Liver (tissue), 9 donors: ENCODE data around the gene ZNF536. TPM values are rescaled to one million over a fixed set of nuclear protein-coding genes. Genes with fewer than 3 reads are reported as not detected.

Experiments used
- DNase-seq: peaks from one replicate; pipeline ENCODE4 v3.0.0-alpha.2; 2017; ENCODE audit warnings: low spot score
- H3K27ac ChIP-seq, 2 donors: one replicate each; pipeline ENCODE4 v1.7.0; 2013; ENCODE audit warnings: inconsistent platforms in 2 of 2, low read length in 2 of 2, control low read depth in 1 of 2, low read depth in 1 of 2, mild to moderate bottlenecking in 1 of 2
- H3K27me3 ChIP-seq, 4 donors: one replicate each; pipeline versions ENCODE4 v1.6.1 to v1.7.0; 2013; ENCODE audit warnings: low read length in 3 of 4, inconsistent platforms in 1 of 4, mild to moderate bottlenecking in 1 of 4, moderate library complexity in 1 of 4; ENCODE audit not compliant: control insufficient read depth in 4 of 4, insufficient read depth in 4 of 4
- H3K36me3 ChIP-seq, 4 donors: one replicate each; pipeline versions ENCODE4 v1.6.1 to v1.7.0; 2013; ENCODE audit warnings: low read length in 3 of 4, mild to moderate bottlenecking in 3 of 4, low read depth in 1 of 4, moderate library complexity in 1 of 4; ENCODE audit not compliant: control insufficient read depth in 4 of 4, insufficient read depth in 3 of 4
- H3K4me1 ChIP-seq, 4 donors: one replicate each; pipeline versions ENCODE4 v1.6.1 to v1.7.0; 2013; ENCODE audit warnings: low read length in 3 of 4, mild to moderate bottlenecking in 3 of 4, moderate library complexity in 1 of 4; ENCODE audit not compliant: control insufficient read depth in 4 of 4, insufficient read depth in 4 of 4
- H3K4me3 ChIP-seq, 3 donors: one replicate each; pipeline versions ENCODE4 v1.6.1 to v1.7.0; 2013; ENCODE audit warnings: low read length in 3 of 3, control low read depth in 1 of 3, low read depth in 1 of 3, mild to moderate bottlenecking in 1 of 3
- H3K9ac ChIP-seq, 2 donors: one replicate each; pipeline ENCODE4 v1.7.0; 2013; ENCODE audit warnings: low read length in 2 of 2, mild to moderate bottlenecking in 2 of 2, moderate library complexity in 2 of 2, control low read depth in 1 of 2, low read depth in 1 of 2
- H3K9me3 ChIP-seq, 4 donors: one replicate each; pipeline versions ENCODE4 v1.6.1 to v1.7.0; 2013; ENCODE audit warnings: low read length in 3 of 4; ENCODE audit not compliant: control insufficient read depth in 4 of 4
- EGR1 ChIP-seq, 2 donors: IDR thresholded peaks; 2 replicates each; pipeline ENCODE4 v1.6.1; 2016 to 2018; ENCODE audit warnings: antibody characterized with exemption in 2 of 2, low read depth in 2 of 2
- FOXA1 ChIP-seq: IDR thresholded peaks from 2 replicates; pipeline ENCODE4 v1.6.1; 2016; ENCODE audit warnings: antibody characterized with exemption
- FOXA2 ChIP-seq: IDR thresholded peaks from 2 replicates; pipeline ENCODE4 v1.6.1; 2016; ENCODE audit warnings: antibody characterized with exemption
- GABPA ChIP-seq, 2 donors: IDR thresholded peaks in 1 of 2; conservative IDR thresholded peaks in 1 of 2; 2 replicates each; pipeline ENCODE4 v1.6.1; 2016; ENCODE audit warnings: antibody characterized with exemption in 2 of 2, mild to moderate bottlenecking in 1 of 2, moderate library complexity in 1 of 2
- HNF4A ChIP-seq, 2 donors: conservative IDR thresholded peaks; 2 replicates each; pipeline ENCODE4 v1.6.1; 2016; ENCODE audit warnings: antibody characterized with exemption in 2 of 2, mild to moderate bottlenecking in 2 of 2
- HNF4G ChIP-seq: IDR thresholded peaks from 2 replicates; pipeline ENCODE4 v1.6.1; 2016; ENCODE audit warnings: antibody characterized with exemption
- JUND ChIP-seq, 2 donors: IDR thresholded peaks; 2 replicates each; pipeline ENCODE4 v1.6.1; 2016; ENCODE audit warnings: antibody characterized with exemption in 2 of 2
- NR2F2 ChIP-seq: IDR thresholded peaks from 2 replicates; pipeline ENCODE4 v1.6.1; 2016; ENCODE audit warnings: antibody characterized with exemption
- RAD21 ChIP-seq, 2 donors: IDR thresholded peaks; 2 replicates each; pipeline ENCODE4 v1.6.1; 2016; ENCODE audit warnings: antibody characterized with exemption in 2 of 2, mild to moderate bottlenecking in 2 of 2
- RXRA ChIP-seq, 2 donors: IDR thresholded peaks; 2 replicates each; pipeline ENCODE4 v1.6.1; 2017 to 2018; ENCODE audit warnings: antibody characterized with exemption in 2 of 2, mild to moderate bottlenecking in 1 of 2
- SP1 ChIP-seq: IDR thresholded peaks from 2 replicates; pipeline ENCODE4 v1.6.1; 2018; ENCODE audit warnings: antibody characterized with exemption, mild to moderate bottlenecking
- TAF1 ChIP-seq: conservative IDR thresholded peaks from 2 replicates; pipeline ENCODE4 v1.6.1; 2016; ENCODE audit warnings: antibody characterized with exemption, mild to moderate bottlenecking
- YY1 ChIP-seq: IDR thresholded peaks from 2 replicates; pipeline ENCODE4 v1.6.1; 2016; ENCODE audit warnings: antibody characterized with exemption, mild to moderate bottlenecking
- WGBS: extraction: QIAGEN DNeasy Blood & Tissue Kit; methylation state at CpG from one replicate; pipeline ENCODE4 v1.1.7; 2013; 5-methylcytosine and 5-hydroxymethylcytosine counted together
- polyA plus RNA-seq, 2 donors: library from polyadenylated mRNA; stranded (reverse) in 1 of 2; unstranded in 1 of 2; fragments of 200-250 nt in 1 of 2; fragments of >200 nt in 1 of 2; fragmentation: Nextera tagmentation in 1 of 2; extraction: Ambion mirVana in 1 of 2; gene quantifications; one replicate each; pipeline versions ENCODE4 v1.2.1 to v1.2.3, GENCODE V29; 2013 to 2015
- total RNA-seq, 2 donors: library from RNA; depleted of rRNA; stranded (reverse); fragments of >200 nt; gene quantifications; one replicate each; pipeline ENCODE4 v1.2.3, GENCODE V29; 2014
- TF ChIP-seq, protein P1 (sequence below): IDR thresholded peaks from 2 replicates; pipeline ENCODE4 v1.6.1; 2016; ENCODE audit warnings: antibody characterized with exemption, mild to moderate bottlenecking
- TF ChIP-seq, protein P2 (sequence below): IDR thresholded peaks from 2 replicates; pipeline ENCODE4 v1.6.1; 2016; ENCODE audit warnings: antibody characterized with exemption
- TF ChIP-seq, protein P3 (sequence below): fragments of 150-350 bp; IDR thresholded peaks from 2 replicates; pipeline ENCODE4 v1.5.1; 2017; ENCODE audit warnings: improper control_type of control experiment, low read depth, low read length; ENCODE audit not compliant: missing input control
- TF ChIP-seq, protein P4 (sequence below): IDR thresholded peaks from 2 replicates; pipeline ENCODE4 v1.6.1; 2016; ENCODE audit warnings: antibody characterized with exemption
- TF ChIP-seq, protein P5 (sequence below): IDR thresholded peaks from 2 replicates; pipeline ENCODE4 v1.6.1; 2016; ENCODE audit warnings: antibody characterized with exemption
- donor health status: healthy.
- donor health status: healthy.
- donor health status: healthy.
- donor health status: healthy.
- donor health status: healthy.

ZNF536 gene
- total and polyA plus RNA-seq, 4 donors: 0.02 to 0.17 (median 0.08) TPM

GRCh38 chr19:30473334-30473867 lies 101.2 kb downstream of the ZNF536 start:
- Histone ChIP-seq H3K9ac (no peak overlapping the region), H3K4me1 (no peaks in the 10 kb centered on the region), H3K27ac (no peak overlapping the region), H3K27me3 (peaks cover 0 to 3% (median 0%) of the 10 kb centered on the region in 4 donors), H3K36me3 (no peaks in the 10 kb centered on the region), H3K9me3 (peaks cover 0 to 9% (median 3%) of the 10 kb centered on the region in 4 donors), H3K4me3 (no peak overlapping the region)
- 76% methylated on average over 5 of the region's 5 CpGs for WGBS
- DNase-seq: no peak
- no peak for TF ChIP-seq YY1
- TF ChIP-seq FOXA2: no peak
- no peak for TF ChIP-seq GABPA (IDR thresholded peaks at IDR 0.05 in 1 of 2, conservative IDR thresholded peaks at IDR 0.05 in 1 of 2)
- TF ChIP-seq, protein P1, sequence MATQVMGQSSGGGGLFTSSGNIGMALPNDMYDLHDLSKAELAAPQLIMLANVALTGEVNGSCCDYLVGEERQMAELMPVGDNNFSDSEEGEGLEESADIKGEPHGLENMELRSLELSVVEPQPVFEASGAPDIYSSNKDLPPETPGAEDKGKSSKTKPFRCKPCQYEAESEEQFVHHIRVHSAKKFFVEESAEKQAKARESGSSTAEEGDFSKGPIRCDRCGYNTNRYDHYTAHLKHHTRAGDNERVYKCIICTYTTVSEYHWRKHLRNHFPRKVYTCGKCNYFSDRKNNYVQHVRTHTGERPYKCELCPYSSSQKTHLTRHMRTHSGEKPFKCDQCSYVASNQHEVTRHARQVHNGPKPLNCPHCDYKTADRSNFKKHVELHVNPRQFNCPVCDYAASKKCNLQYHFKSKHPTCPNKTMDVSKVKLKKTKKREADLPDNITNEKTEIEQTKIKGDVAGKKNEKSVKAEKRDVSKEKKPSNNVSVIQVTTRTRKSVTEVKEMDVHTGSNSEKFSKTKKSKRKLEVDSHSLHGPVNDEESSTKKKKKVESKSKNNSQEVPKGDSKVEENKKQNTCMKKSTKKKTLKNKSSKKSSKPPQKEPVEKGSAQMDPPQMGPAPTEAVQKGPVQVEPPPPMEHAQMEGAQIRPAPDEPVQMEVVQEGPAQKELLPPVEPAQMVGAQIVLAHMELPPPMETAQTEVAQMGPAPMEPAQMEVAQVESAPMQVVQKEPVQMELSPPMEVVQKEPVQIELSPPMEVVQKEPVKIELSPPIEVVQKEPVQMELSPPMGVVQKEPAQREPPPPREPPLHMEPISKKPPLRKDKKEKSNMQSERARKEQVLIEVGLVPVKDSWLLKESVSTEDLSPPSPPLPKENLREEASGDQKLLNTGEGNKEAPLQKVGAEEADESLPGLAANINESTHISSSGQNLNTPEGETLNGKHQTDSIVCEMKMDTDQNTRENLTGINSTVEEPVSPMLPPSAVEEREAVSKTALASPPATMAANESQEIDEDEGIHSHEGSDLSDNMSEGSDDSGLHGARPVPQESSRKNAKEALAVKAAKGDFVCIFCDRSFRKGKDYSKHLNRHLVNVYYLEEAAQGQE: no peak
- no peak for TF ChIP-seq SP1
- no peak for TF ChIP-seq TAF1
- TF ChIP-seq EGR1 (IDR thresholded peaks at IDR 0.05; ENCODE audit: low read depth in 2 of 2): no peak
- TF ChIP-seq, protein P2, sequence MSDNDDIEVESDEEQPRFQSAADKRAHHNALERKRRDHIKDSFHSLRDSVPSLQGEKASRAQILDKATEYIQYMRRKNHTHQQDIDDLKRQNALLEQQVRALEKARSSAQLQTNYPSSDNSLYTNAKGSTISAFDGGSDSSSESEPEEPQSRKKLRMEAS: no peak
- TF ChIP-seq RXRA (IDR thresholded peaks at IDR 0.05): no peak
- TF ChIP-seq, protein P3, sequence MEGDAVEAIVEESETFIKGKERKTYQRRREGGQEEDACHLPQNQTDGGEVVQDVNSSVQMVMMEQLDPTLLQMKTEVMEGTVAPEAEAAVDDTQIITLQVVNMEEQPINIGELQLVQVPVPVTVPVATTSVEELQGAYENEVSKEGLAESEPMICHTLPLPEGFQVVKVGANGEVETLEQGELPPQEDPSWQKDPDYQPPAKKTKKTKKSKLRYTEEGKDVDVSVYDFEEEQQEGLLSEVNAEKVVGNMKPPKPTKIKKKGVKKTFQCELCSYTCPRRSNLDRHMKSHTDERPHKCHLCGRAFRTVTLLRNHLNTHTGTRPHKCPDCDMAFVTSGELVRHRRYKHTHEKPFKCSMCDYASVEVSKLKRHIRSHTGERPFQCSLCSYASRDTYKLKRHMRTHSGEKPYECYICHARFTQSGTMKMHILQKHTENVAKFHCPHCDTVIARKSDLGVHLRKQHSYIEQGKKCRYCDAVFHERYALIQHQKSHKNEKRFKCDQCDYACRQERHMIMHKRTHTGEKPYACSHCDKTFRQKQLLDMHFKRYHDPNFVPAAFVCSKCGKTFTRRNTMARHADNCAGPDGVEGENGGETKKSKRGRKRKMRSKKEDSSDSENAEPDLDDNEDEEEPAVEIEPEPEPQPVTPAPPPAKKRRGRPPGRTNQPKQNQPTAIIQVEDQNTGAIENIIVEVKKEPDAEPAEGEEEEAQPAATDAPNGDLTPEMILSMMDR: no peak
- TF ChIP-seq, protein P4, sequence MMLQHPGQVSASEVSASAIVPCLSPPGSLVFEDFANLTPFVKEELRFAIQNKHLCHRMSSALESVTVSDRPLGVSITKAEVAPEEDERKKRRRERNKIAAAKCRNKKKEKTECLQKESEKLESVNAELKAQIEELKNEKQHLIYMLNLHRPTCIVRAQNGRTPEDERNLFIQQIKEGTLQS: no peak
- TF ChIP-seq, protein P5, sequence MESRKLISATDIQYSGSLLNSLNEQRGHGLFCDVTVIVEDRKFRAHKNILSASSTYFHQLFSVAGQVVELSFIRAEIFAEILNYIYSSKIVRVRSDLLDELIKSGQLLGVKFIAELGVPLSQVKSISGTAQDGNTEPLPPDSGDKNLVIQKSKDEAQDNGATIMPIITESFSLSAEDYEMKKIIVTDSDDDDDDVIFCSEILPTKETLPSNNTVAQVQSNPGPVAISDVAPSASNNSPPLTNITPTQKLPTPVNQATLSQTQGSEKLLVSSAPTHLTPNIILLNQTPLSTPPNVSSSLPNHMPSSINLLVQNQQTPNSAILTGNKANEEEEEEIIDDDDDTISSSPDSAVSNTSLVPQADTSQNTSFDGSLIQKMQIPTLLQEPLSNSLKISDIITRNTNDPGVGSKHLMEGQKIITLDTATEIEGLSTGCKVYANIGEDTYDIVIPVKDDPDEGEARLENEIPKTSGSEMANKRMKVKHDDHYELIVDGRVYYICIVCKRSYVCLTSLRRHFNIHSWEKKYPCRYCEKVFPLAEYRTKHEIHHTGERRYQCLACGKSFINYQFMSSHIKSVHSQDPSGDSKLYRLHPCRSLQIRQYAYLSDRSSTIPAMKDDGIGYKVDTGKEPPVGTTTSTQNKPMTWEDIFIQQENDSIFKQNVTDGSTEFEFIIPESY: no peak
- TF ChIP-seq FOXA1: no peak
- no peak for TF ChIP-seq RAD21 (IDR thresholded peaks at IDR 0.05)
- TF ChIP-seq HNF4G: no peak
- TF ChIP-seq JUND (IDR thresholded peaks at IDR 0.05): no peak
- TF ChIP-seq HNF4A (conservative IDR thresholded peaks at IDR 0.05): no peak
- no peak for TF ChIP-seq NR2F2
